ENCODE results near the gene SETD4. TPM values are rescaled to one million over a fixed set of nuclear protein-coding genes. Genes with fewer than 3 reads are reported as not detected.

The SETD4 gene
- total RNA-seq, 1 experiment from 2014 or later: 22.6 TPM

GRCh38 chr21:36005018-36005417 is 55.3 kb downstream of the SETD4 start:
- no peak overlapping the region for H3K4me3 Mint-ChIP-seq (ENCODE audit: unreplicated experiment)
- CTCF ChIA-PET: interaction anchor here (0.7 kb wide), 3 partner anchors 20 to 957 kb away, joined by 3 to 5 read pairs (median 3); no protein-coding TSS in a partner anchor
- TF ChIP-seq CTCF (IDR thresholded peaks at IDR 0.05; ENCODE audit: unreplicated experiment): no peak
- H3K9me3 Mint-ChIP-seq (ENCODE audit: unreplicated experiment): peaks cover 7% of the 10 kb centered on the region
- DNase-seq (ENCODE audit: unreplicated experiment): no peak
- H3K27ac Mint-ChIP-seq (ENCODE audit: low read depth, unreplicated experiment): no peak overlapping the region
- POLR2A ChIA-PET: no interaction called here
- no TSS peak for BruUV-seq (replicated peaks)
- peaks cover 29% of the 10 kb centered on the region for H3K27me3 Mint-ChIP-seq (ENCODE audit: insufficient read depth, unreplicated experiment)
- H3K4me1 Mint-ChIP-seq (ENCODE audit: insufficient read depth, unreplicated experiment): no peaks in the 10 kb centered on the region
- intact Hi-C loops (cut with micrococcal nuclease): no loop called here
- H3K36me3 Mint-ChIP-seq (ENCODE audit: insufficient read depth, unreplicated experiment): no peaks in the 10 kb centered on the region

GRCh38 chr21:36004441-36004840 is 55.9 kb downstream of the SETD4 start:
- ChIA-PET POLR2A (no interaction called here), CTCF (interaction anchor here (0.6 kb wide), 1 partner anchor 28 kb away, joined by 3 read pairs; no protein-coding TSS in a partner anchor)
- Mint-ChIP-seq H3K36me3 (ENCODE audit: insufficient read depth, unreplicated experiment) (no peaks in the 10 kb centered on the region), H3K9me3 (ENCODE audit: unreplicated experiment) (peaks cover 7% of the 10 kb centered on the region), H3K4me3 (ENCODE audit: unreplicated experiment) (no peak overlapping the region), H3K27me3 (ENCODE audit: insufficient read depth, unreplicated experiment) (peaks cover 29% of the 10 kb centered on the region), H3K4me1 (ENCODE audit: insufficient read depth, unreplicated experiment) (no peaks in the 10 kb centered on the region), H3K27ac (ENCODE audit: low read depth, unreplicated experiment) (no peak overlapping the region)
- DNase-seq (ENCODE audit: unreplicated experiment): no peak
- intact Hi-C loops (cut with micrococcal nuclease): no loop called here
- TF ChIP-seq CTCF (IDR thresholded peaks at IDR 0.05; ENCODE audit: unreplicated experiment): no peak
- no TSS peak for BruUV-seq (replicated peaks)

- POLR2A ChIA-PET: no interaction called here
- Mint-ChIP-seq H3K4me1 (ENCODE audit: insufficient read depth, unreplicated experiment) (no peaks in the 10 kb centered on the region), H3K9me3 (ENCODE audit: unreplicated experiment) (peaks cover 7% of the 10 kb centered on the region), H3K27ac (ENCODE audit: low read depth, unreplicated experiment) (no peak overlapping the region), H3K36me3 (ENCODE audit: insufficient read depth, unreplicated experiment) (no peaks in the 10 kb centered on the region), H3K27me3 (ENCODE audit: insufficient read depth, unreplicated experiment) (peaks cover 36% of the 10 kb centered on the region), H3K4me3 (ENCODE audit: unreplicated experiment) (no peak overlapping the region)
- CTCF ChIA-PET: interaction anchor here (0.6 to 0.9 kb wide), 2 partner anchors 24 to 27 kb away, joined by 3 read pairs; no protein-coding TSS in a partner anchor
- DNase-seq (ENCODE audit: unreplicated experiment): no peak
- intact Hi-C loops (cut with micrococcal nuclease): no loop called here
- TF ChIP-seq CTCF (IDR thresholded peaks at IDR 0.05; ENCODE audit: unreplicated experiment): no peak
- BruUV-seq (replicated peaks): no TSS peak
Measured at GRCh38 chr21:36003776-36004175, 56.5 kb downstream of the SETD4 start.

- BruUV-seq (replicated peaks): no TSS peak
- no peak overlapping the region for H3K27ac Mint-ChIP-seq (ENCODE audit: low read depth, unreplicated experiment)
- peaks cover 56% of the 10 kb centered on the region for H3K27me3 Mint-ChIP-seq (ENCODE audit: insufficient read depth, unreplicated experiment)
- intact Hi-C loops (cut with micrococcal nuclease): no loop called here
- no peak overlapping the region for H3K4me3 Mint-ChIP-seq (ENCODE audit: unreplicated experiment)
- CTCF ChIA-PET: interaction anchor here (0.6 to 0.7 kb wide), 3 partner anchors 144 to 954 kb away, joined by 3 read pairs; no protein-coding TSS in a partner anchor
- no peaks in the 10 kb centered on the region for H3K9me3 Mint-ChIP-seq (ENCODE audit: unreplicated experiment)
- H3K36me3 Mint-ChIP-seq (ENCODE audit: insufficient read depth, unreplicated experiment): no peaks in the 10 kb centered on the region
- H3K4me1 Mint-ChIP-seq (ENCODE audit: insufficient read depth, unreplicated experiment): no peaks in the 10 kb centered on the region
- DNase-seq (ENCODE audit: unreplicated experiment): no peak
- POLR2A ChIA-PET: interaction anchor here (0.6 kb wide), 1 partner anchor 467 kb away, joined by 3 read pairs; no protein-coding TSS in a partner anchor
- no peak for TF ChIP-seq CTCF (IDR thresholded peaks at IDR 0.05; ENCODE audit: unreplicated experiment)
Measured at GRCh38 chr21:35996217-35996616, 64.1 kb downstream of the SETD4 start.
